ENCODE data around the gene ABHD6.
"Not testable (repeated sequence)": the region's sequence is repeated elsewhere in the genome, so short reads cannot be mapped to it uniquely, and the experiment has no call there.

ABHD6 gene

DNA sequence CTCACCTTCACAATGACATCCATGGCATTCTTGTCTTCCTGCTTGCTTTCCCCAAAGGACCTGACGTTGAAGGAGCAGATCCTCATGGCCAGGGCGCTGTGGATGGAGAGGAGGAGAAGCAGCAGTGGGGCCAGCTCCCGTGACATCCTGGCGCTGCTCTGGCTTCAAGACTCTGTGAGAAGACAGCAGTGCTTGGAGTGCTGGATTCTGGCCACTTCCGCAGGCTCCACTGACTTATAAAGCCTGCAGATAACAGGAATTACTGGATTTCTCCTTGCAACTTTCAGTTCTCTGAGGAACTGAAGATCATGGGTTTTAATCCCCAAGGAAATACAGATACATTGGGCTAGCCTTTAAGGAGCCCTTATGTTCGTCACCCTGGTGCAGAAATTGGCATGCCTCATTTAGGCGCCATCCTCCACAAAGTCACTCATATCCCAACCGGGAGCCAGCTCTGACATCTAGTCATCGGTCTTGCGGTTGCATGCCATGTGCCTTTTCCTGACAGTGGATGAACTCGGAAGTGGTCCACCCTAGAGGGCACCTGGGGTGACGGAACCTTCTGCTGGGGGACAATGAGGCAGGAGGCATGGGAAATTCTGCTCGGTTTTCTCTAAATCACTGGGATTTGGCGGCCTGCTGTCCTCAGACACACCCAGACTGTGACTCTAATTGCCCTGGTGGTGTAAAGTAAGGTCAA, 26.7 kb upstream of the ABHD6 start, which contains the start of gene DNASE1L3:
DNASE1L3 (minus strand) TSS at position 212 of the 700 bp plus-strand sequence; CDS start at position 146, 66 bp downstream.
- DNase-seq, result no peak

DNA sequence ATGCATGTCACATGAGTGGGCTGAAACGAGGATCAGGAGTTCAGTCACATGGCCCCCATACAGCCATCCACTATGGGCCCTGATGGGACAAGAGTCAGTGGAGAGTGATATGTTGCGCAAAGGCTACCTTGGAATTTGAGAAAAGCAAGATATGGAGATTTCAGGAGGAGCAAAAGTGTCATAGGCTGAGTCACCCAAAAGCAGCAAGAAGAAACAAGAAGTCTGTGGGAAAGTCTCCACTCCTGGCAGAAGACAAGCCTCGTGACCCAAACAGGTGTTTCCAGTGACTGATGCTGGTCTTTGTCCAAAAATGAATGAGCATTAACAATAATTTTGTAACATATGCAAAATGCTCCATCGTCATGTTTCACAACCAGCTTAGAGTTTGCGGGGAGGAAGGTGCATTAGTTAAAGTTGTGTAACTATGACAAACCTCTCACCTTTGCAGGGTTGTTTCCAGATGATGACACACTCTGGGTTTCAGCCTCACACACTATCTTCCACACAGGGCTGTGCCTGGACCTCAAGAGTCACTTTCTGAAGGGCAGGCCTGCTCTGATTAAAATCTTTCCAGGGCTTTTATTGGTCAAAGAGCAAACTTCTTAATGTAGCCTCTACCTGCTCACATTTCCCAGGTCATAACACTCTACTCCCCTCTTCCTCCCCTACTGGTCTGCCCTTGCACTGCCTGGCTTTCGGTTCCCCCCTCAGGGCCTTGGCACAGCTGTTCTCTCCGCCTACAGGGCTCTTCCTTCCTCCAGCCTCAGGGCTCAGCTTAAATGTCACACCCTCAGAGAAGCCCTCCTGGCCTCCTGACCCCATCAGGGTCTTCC, 22.9 kb upstream of the ABHD6 start:
- no peak for DNase-seq

DNA sequence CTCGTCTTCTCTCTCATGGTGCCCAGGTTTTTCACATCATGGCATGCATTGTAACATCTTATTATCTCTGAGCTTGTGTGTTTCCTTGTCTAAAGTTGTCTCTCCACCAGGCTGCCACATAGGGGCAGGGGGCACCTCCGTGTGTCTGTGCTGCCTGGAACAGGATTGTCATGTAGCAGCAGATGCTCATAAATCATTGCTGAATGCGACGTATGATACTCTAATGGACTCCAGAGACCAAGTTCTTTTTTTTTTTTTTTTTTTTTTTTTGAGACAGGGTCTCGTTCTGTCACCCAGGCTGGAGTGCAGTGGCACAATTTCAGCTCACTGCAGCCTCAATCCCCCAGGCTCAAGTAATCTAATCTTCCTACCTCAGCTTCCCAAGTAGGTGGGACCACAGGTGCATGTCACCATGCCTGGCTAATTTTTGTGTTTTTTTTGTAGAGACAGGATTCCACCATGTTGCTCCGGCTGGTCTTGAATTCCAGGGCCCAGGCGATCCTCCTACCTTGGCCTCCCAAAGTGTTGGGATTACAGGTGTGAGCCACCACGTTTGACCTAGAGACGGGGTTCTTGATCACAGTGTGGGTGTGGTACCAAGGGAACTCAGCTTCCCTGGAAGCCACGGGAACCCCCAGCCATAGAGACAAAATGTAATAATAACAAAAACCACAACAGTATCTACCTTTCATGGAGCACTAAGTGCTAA, 22.1 kb upstream of the ABHD6 start:
- DNase-seq, result no peak

DNA sequence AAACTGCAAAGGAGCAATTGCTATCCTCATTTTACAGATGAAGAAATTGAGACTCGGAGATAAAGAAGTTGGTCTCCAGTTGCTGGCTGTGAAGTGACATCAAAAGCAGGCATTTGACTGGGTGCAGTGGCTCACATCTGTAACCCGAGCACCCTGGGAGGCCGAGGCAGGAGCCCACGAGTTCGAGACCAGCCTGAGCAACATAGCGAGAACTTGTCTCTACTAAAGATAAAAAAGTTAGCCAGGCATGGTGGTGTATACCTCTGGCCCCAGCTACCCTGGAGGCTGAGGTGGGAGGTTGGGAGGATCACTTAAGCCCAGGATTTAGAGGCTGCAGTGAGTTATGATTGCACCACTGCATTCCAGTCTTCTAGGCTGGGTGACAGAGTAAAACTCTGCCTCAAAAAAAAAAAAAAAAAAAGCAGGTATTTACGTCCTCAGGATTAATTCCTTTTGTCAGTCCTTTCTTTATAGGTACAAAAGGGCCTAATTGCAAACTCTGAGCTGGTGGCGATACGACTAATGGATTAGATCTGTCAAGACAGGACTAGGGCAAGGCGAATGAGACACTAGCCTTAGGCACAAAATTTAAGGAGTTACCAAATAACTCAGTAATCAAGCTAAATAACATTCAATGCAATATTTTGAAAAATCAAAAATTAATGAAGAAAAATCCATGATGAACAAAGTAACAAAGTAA, 20.9 kb upstream of the ABHD6 start:
- DNase-seq, result no peak

DNA sequence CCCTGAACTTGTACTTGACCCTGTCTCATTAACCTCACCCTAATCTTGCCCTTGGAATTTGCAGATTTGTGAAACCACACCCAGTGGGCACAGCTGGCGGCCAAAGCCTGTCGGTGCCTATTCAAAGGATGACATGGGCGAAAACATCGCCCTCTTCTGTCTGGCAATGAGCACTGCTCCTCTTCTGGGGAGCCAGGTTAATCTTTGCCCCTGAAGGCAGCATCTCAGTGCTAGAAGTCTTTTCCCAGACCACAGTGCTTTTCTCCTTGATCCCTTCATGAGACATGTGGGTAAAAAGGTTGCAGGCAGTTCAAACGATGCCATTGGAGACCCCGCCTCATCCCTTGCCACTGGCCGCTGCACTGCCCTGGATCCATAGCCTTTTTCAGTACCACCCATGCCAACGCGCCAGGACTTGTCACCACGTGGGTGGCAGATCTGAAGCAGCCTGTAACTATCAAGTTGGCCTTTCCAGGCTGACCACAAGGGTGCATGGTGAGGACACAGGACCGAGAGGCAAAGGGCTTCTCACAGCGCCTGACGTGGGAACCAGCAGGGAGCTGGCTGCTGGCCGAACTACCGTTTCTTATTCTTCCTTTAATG, 20.3 kb upstream of the ABHD6 start:
- DNase-seq, result peak; percentile 85

DNA sequence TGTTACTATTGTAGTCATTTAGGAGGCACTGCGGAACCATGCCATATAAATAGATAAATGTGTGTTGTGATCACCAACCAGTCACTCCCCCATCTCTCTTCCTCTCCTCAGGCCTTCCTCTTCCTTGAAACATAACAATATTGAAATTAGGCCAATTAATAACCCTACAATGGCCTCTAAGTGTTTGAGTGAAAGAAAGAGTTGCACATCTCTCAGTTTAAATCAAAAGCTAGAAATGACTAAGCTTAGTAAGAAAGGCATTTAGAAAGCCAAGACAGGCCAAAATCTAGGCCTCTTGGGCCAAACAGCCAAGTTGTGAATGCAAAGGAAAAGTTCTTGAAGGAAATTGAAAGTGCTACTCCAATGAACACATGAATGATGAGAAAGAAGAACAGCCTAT, 18.7 kb upstream of the ABHD6 start:
- DNase-seq, result no peak

DNA sequence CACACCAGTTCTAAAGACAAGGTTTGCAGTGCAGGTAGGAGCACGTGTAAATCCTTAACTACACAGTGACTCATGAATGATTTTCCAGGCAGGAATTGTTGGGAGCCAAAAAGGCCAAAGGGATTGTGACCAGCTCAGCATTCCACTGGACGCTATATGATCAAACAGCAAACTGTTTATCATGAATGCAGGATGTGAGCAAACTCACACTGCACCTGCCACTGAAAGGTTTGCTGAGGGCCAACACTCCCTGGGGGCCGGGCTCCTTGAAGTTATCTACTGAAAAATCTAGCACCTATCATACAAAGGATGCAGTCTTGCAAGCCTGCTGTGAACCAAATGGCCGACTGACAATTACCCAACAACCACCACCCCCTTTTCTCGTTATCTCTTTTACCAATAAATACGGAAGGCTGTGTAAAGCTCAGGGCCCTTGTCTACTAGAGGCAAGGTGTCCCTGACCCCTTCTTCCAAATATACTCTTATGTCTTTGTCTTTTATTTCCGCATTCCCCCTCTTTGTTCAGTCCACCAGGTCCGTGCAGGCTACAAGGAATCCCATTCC, 15.3 kb upstream of the ABHD6 start:
- DNase-seq, result no peak

DNA sequence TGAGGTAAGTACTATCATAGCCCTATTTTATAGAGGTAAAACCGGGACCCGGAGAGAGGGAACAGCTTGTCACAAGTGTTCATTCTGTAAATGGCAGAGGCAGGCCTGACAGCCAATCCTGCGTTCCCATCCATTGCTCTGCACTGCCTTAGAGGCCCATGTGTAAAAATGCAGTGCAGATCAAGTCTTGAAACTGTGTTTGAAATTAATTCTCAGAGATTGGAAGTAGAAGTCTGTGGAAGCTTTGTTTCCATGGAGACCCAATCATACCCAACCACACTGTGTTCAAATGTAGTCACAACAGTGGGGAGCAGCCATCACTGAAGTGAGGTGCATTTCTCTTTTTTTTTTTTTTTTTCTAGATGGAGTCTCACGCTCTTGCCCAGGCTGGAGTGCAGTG, 13.7 kb upstream of the ABHD6 start:
- DNase-seq, result no peak

DNA sequence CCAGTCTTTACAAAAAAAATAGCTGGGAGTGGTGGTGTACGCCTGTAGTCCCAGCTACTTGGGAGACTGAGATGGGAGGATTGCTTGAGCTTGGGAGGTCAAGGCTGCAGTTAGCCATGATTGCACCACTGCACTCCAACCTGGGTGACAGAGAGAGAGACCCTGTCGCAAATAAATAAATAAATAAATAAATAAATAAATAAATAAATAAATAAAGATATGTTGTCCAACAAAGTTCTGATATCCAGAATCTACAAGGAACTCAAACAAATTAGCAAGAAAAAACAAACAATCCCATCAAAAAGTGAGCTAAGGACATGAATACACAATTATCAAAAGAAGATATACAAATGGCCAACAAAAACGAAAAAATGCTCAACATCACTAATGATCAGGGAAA, 9.7 kb upstream of the ABHD6 start:
- not testable (repeated sequence) for DNase-seq

DNA sequence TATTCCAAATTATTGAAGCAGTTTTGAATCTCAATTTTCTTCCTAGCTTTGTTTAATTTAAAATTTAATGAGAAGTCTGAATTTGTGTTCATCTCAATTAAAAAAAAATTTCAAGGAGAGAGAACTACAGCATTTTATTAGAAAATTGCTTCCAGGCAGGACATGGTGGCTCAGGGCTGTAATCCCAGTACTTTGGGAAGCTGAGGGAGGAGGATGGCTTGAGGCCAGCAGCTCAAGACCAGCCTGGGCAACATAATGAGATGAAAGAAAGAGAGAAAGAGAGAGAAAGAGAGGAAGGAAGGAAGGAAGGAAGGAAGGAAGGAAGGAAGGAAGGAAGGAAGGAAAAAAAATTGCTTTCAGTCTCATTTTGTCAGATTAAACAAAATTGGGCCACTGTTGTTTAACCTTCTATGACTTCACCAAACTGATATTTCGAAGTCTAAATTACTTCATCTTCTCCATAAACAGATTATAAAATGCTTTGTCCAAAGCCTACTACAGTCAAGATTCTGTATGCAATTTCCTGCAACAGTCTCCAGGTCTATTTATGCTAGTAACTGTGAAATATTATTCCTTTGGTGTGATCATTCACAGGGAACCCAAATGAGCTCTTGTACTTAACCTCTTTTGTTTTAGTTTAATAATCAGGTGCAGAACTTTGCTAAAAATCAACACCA, 6.6 kb upstream of the ABHD6 start:
- DNase-seq, result no peak

DNA sequence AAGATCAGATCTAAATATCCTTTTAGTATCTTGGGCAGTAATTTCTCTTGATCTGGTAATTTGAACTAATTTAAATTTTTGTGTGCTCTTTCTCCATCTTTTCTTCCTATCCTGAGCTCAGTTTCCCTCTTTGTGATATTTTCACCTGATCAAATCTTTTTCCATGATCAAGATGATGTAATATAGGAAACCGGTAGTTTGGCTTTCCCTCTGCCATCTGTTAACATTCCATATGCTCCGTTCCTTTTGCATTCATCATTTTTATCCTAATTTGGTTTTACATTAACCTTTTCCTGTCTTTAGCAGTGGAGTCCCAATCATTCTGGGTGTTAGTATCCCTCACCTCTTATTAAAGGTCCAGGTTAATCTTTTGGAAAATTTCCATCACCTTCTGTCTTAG, 5.9 kb upstream of the ABHD6 start:
- DNase-seq, result no peak

DNA sequence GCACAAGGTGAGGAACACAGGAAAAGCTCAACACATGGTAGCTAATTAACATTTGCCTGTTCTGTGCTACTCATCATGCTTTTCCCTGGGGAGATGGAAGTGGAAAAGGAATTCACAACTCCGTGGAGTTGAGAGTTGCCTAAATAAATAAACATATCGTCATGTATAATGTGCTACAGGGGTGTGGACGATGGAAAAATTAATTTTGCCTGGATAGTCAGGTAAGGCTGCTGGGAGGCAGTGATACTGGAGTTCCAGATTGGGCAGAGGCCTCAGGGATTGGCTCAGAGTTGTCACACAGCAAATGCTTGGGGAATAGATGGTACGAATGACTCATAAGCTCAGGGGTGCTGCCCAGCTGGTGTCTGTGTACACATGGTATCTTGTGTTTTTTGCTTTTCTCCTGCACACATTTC, 3.1 kb upstream of the ABHD6 start:
- DNase-seq, result no peak

DNA sequence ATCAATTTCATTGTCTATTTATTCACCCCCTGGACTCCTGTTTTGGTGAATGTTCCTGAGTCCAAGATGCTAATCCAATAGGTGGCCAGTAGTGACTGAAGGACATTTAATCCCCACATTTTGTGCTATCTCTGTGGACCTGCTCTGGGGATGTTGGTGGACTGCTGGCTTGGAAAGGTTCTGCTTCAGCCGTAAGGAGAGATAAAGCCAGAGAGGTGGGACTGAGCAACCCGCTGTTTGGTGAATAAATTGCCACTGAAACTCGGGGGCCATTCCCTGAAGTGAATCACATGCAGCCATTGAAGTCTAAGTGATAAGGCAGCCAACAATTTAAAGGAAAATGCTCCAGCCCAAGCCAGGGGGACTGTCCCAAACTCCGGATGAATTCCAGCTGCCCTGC, 1.6 kb upstream of the ABHD6 start:
- DNase-seq, result no peak

DNA sequence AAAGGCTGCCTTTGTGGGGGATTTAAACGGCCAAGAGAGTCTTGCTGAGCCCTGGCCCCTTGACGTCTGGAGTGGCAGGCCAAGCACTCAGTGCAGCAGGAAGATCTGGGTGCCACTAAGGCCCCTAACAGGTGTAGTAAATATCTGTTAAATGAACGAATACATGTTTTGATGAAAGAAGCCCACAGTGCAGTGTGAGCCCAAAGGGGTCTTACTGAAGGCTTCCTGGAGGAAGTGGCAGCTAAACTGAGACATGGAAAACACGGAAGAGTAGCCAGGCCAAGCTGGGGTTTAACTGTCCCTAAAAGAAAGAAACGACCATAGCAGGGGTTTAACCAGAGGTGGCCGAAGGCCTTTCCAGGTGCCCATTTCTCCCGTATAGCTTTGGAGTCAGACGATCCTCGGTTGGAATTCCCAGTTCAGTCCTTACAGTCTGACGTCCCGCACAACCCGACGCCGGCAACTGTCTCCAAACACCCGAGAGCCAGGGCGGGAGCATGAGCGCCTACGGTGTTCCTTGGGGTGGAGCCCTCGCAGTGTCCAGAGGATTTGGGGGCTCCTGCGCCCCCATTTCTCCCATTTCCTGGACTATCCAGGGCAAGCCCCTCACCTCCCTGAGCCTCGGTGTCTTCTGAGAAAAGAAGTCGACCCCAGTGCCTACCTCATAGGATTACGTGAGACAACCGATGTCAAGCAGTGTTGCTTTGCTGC, 910 bp upstream of the ABHD6 start:
- DNase-seq, result peak; percentile 57

DNA sequence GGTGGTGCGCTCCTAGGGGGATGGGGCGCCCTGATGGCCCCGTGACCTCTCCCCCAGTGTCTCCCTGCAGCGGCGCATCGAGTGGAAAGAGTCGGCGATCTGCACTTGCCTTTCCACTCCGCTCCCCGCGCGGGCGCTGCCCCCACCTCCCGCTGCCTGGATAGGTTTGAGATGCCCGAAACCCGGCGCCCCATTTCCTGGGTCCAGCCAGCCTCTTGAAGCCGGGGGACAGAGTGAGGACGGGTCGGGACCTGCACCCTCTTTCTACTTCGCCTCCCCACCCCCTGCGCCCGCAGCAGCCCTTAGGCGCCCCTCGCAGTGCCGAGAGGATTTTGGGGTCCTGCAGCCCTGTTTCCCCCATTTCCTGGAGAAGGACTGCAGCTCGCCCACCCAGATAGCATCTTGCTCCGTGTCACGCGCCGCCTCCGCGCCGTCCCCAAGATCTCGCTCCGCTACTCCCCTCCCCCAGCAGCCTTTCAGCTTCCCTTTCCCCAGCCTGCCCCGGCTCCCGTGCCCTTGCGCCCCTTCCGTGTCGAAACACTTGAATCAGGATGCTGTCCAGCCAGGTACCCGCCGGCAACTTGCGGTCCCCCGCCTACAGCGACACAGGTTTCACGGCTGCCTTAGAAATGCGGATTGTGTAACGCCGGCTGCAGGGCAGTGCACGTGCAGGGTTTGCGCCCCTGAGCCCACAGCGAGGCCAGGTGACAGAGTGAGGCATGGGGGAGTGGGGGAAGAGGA, 519 bp downstream of the ABHD6 start:
- peak; percentile 67 for DNase-seq

DNA sequence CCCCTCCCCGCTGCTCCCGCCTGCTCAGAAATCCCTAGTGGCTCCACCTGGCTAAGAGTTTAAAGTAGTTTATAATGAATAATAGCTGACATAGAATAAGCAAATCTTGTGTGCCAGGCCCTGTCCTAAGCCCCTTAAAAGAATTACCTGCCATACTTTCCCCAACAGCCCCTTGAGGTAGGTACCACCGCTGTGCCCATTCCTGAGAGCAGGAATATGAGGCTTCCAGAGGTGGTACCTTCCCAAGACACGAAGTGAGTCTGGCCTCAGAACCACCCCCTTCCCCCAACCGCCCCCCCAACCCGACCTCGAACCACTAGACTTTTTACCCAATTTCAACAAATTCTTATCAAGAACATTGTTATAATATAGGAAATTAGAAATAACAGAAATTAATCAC, 1.2 kb downstream of the ABHD6 start:
- DNase-seq, result no peak

DNA sequence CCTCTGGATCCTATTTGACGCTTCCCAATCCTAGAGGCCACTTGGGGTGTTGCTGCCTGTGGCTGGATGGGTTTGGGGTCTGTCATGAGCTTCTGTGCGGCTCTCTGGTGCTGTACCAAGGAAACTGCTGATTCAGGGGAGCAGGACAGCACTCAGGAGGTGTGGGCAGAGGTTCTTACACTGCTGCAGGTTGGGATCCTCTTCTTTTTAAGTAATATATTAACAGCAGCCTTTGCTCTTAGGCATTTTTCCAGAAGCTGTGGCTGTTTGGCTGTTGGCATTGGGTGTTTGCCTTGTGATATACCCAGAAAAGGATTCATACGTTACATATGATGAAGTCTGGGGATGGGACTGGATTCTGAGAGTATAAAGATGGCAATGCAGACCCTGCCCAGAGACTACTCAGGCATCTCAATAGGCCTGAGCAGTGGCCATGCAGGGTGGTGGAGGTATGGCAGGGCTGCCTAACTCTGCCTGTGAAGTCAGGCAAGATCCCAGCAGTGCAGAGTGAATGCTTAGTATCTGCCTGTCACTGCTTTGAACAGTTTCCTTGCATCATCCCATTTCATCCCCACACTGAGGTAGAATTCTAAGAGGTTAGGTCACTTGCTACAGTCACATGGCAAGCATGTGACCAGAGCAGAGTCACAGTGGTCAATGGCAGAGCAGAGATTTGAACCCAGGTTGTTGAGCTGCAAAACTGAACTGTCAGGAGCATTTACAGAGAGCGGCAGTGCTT, 3.9 kb downstream of the ABHD6 start:
- peak; percentile 55 for DNase-seq

DNA sequence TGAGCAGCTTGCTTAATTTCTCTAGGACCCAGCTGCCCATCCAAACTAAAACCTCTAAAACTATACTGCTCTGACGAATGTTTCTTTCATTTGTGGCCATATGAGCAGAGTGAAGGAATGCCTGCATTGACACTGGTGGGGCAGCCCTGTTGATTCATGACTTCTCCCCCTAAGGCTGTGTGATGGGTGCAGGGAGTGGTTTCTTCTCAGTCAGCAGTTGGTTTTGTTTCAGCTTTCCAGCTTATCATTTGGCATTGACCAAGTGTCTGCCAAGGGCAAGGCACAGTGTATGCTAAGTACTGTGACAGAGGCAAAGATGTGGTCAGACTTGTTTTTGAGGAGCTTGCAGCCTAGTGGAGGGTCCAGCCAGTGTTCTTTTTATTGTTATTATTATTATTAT, 4.7 kb downstream of the ABHD6 start:
- no peak for DNase-seq

DNA sequence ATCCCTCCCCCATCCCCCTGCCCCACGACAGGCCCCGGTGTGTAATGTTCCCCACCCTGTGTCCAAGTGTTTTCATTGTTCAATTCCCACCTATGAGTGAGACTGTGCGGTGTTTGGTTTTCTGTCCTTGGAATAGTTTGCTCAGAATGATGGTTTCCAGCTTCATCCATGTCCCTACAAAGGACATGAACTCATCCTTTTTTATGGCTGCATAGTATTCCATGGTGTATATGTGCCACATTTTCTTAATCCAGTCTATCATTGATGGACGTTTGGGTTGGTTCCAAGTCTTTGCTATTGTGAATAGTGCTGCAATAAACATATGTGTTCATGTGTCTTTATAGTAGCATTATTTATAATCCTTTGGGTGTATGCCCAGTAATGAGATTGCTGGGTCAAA, 5.3 kb downstream of the ABHD6 start:
- DNase-seq, result not testable (repeated sequence)
